Measurements from ENCODE around the gene DIPK1B. TPM values are rescaled to one million over a fixed set of nuclear protein-coding genes. Genes with fewer than 3 reads are reported as not detected.

DIPK1B gene
- 0.39 TPM in 1 of 2 replicates, not detected in the other for total RNA-seq

GRCh38 chr9:136711751-136712689, at the start of gene DIPK1B:
DIPK1B (plus strand) TSS chr9:136712572; CDS start chr9:136712666, 94 bp downstream.

DNA sequence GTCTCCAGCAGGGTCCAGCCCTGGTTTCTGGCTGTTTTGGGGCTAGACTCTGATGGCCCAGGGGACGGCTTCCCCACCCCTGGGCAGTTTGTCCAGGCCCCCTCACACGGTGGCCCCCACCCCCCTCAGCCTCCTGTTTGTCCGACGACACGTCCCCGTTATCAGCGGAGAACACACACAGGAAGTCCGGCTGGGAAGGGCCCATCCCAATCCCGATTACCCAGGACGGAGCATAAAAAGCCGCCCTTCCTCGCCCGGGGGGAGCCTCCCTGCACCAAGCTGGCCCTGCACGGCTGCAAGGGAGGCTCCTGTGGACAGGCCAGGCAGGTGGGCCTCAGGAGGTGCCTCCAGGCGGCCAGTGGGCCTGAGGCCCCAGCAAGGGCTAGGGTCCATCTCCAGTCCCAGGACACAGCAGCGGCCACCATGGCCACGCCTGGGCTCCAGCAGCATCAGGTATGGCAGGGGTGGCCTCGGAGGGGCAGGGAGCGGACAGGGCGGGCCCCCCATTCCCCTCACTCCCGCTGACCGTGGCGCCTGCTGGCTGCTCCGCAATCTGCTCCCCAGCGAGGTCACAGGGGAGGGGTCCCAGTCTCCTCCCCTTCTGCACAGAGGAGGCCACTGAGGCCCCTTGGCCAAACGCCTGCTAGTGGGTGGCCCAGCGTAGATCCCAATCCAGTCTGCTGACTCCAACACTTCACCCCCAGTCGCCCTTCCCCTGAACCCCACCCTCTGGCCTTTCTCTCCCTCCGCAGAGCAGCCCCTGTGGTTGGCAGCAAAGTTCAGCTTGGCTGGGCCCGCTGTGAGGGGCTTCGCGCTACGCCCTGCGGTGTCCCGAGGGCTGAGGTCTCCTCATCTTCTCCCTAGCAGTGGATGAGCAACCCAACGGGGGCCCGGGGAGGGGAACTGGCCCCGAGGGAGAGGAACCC, 49.5 kb upstream of the DIPK1B start, which contains the start of gene EGFL7:
TSS of gene EGFL7 (plus strand) at position 261 of the 926 bp plus-strand sequence. CDS start 5,367 bp downstream, outside the sequence.

GRCh38 chr9:136686794-136687711, 25.3 kb upstream of the DIPK1B start, which contains the start of gene AGPAT2:
AGPAT2 (minus strand) TSS chr9:136687457; CDS start chr9:136687357, 100 bp downstream.

DNA sequence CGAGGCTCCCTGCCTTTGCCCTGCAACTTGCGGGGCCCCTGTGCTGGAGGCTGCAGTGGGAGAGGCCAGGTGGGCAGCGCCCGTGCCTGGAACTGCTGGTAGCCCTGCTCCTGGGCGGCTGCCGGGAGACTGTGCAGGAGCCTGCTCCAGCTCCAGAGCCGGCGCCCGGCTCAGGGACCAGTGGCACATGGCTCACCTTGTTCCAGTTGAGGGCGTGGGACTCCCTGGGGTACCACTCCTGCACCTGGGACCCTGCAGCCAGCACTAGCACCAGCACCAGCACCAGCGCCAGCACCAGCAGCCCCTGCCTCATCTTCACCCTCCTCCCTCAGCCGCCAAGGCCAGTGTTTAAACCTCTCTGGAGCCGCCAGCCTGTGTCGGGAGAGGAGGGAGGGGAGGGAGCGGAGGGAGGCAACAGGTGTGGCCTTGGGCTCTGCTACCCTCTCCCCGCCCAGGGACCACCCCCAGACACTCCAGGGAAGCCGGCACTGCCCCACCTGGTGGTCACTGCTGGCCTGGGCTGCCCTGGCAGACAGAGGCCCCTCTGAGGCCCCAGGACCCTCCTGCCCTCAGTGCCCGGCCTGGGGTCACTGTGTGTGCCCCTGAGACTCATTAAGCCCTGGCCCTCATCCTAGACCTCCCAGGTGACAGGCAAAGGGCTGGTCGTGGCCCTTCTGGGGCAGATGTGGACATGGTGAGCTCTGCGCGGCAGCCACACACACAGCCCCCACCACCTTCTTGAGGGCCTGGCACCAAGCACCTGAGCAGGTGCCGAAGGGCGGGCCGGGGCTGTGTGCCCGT, 30.4 kb downstream of the DIPK1B start, which contains the start of gene LCN10:
TSS of gene LCN10 (minus strand) at position 350 of the 801 bp plus-strand sequence. CDS start at position 313, 37 bp downstream.

DNA sequence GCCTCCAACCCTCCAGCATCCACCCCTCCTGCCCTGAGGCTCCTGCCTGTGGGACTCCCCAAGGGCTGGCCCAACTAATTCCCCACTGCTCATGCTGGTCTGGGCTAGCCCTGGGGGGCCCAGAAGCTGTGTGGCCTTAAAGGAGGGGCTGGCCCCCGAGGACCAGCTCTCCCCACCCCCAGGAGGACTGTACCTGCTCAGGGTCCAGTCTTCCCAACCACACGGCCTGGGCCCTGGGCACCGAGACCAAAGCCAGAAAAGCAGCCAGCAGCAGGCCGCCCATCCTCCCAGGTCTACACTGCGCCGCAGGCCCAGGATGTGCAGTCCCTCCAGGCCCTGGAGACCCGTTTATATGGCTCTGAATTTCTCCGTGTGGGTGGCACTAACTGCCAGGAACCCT, 35.8 kb downstream of the DIPK1B start, which contains the start of gene LCN6:
TSS of gene LCN6 (minus strand) at position 325 of the 400 bp plus-strand sequence. CDS start at position 283, 42 bp downstream.

GRCh38 chr9:136764301-136764891, 52.0 kb downstream of the DIPK1B start, which contains the start of gene LCN15:
LCN15 (minus strand) TSS chr9:136764518; CDS start chr9:136764488, 30 bp downstream.

Small RNA genes lying within 50 kb of the gene (small RNA-seq; reads per million reads assigned to genes)
- gene MIR126: 3,594 reads per million, percentile 100 among the genes with 10 or more reads in this experiment
- gene MIR6722: not detected

Other genes starting within 250 kb of the DIPK1B start
- 35.7 and 44.4 TPM in 2 replicates for gene SEC16A, start 229.5 kb upstream of the DIPK1B start, total RNA-seq
- gene NOTCH1, start 166.5 kb upstream of the DIPK1B start, total RNA-seq: 12.4 and 14.1 TPM in 2 replicates
- 2.0 TPM in 2 replicates for gene EGFL7, start 49.7 kb upstream of the DIPK1B start, total RNA-seq
- 24.7 and 44.9 TPM in 2 replicates for gene AGPAT2, start 25.1 kb upstream of the DIPK1B start, total RNA-seq
- not detected in 2 replicates for gene LCN10, start 30.4 kb downstream of the DIPK1B start, total RNA-seq
- not detected in 2 replicates for gene LCN6, start 36.0 kb downstream of the DIPK1B start, total RNA-seq
- not detected in 2 replicates for gene LCN8, start 45.7 kb downstream of the DIPK1B start, total RNA-seq
- not detected in 2 replicates for gene LCN15, start 51.9 kb downstream of the DIPK1B start, total RNA-seq
- 52.9 and 53.0 TPM in 2 replicates for gene TMEM141, start 78.8 kb downstream of the DIPK1B start, total RNA-seq
- 0.33 and 0.39 TPM in 2 replicates for gene CCDC183, start 83.8 kb downstream of the DIPK1B start, total RNA-seq
- 47.9 and 75.5 TPM in 2 replicates for gene RABL6, start 95.4 kb downstream of the DIPK1B start, total RNA-seq
- 0.76 and 1.2 TPM in 2 replicates for gene AJM1, start 129.9 kb downstream of the DIPK1B start, total RNA-seq
- gene PHPT1, start 136.8 kb downstream of the DIPK1B start, total RNA-seq: 100 and 144 TPM in 2 replicates
- gene MAMDC4, start 139.8 kb downstream of the DIPK1B start, total RNA-seq: 3.0 and 3.5 TPM in 2 replicates
- gene EDF1, start 153.7 kb downstream of the DIPK1B start, total RNA-seq: 175 and 192 TPM in 2 replicates
- 8.4 and 13.7 TPM in 2 replicates for gene TRAF2, start 173.9 kb downstream of the DIPK1B start, total RNA-seq
- 112 and 219 TPM in 2 replicates for gene FBXW5, start 232.2 kb downstream of the DIPK1B start, total RNA-seq
- gene C8G, start 232.7 kb downstream of the DIPK1B start, total RNA-seq: 0.98 and 3.9 TPM in 2 replicates
- gene LCN12, start 239.7 kb downstream of the DIPK1B start, total RNA-seq: 1.1 TPM in 1 of 2 replicates, not detected in the other